Epithelial cell of proximal tubule (primary cell): ENCODE measurements around the gene DCHS2. TPM values are rescaled to one million over a fixed set of nuclear protein-coding genes. Genes with fewer than 3 reads are reported as not detected.

ENCODE experiments used
- DNase-seq: peaks from one replicate; pipeline ENCODE4 v3.0.0-alpha.2; 2011; ENCODE audit warnings: low read depth
- H3K4me3 ChIP-seq: 2 replicates; pipeline ENCODE4 v1.5.1; 2011; ENCODE audit warnings: low read depth, mild to moderate bottlenecking, low read length
- total RNA-seq: library from RNA; depleted of rRNA; stranded (reverse); fragments of >200 nt; gene quantifications from 2 replicates; pipeline ENCODE4 v1.2.3, GENCODE V29; 2015
- TF ChIP-seq, protein P1 (sequence below): conservative IDR thresholded peaks from 2 replicates; pipeline ENCODE4 v1.5.1; 2012; ENCODE audit warnings: low read depth, mild to moderate bottlenecking, low read length

DCHS2 gene
- total RNA-seq, 1 donor from 2014 or later, result 0.12 TPM

DNA sequence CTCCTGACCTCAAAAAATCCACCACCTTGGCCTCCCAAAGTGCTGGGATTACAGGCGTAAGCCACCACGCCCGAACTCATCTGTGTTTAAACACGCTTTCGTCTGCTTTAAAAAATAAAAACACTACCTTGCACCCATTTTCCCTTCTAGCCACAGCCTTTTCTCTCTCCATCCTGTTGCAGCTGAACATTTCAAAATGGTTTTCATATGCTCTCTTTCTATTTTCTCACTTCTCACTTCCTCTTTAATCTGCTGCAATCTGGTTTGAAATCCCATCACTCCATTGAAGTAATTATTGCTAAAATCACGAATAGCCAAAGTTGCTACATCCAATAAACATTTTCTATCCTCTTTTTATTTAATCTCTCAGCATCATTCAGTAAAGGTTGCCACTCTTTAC lies 70.0 kb downstream of the DCHS2 start:
- H3K4me3 ChIP-seq, result no peak overlapping the region
- no peak for DNase-seq
- TF ChIP-seq, protein P1, sequence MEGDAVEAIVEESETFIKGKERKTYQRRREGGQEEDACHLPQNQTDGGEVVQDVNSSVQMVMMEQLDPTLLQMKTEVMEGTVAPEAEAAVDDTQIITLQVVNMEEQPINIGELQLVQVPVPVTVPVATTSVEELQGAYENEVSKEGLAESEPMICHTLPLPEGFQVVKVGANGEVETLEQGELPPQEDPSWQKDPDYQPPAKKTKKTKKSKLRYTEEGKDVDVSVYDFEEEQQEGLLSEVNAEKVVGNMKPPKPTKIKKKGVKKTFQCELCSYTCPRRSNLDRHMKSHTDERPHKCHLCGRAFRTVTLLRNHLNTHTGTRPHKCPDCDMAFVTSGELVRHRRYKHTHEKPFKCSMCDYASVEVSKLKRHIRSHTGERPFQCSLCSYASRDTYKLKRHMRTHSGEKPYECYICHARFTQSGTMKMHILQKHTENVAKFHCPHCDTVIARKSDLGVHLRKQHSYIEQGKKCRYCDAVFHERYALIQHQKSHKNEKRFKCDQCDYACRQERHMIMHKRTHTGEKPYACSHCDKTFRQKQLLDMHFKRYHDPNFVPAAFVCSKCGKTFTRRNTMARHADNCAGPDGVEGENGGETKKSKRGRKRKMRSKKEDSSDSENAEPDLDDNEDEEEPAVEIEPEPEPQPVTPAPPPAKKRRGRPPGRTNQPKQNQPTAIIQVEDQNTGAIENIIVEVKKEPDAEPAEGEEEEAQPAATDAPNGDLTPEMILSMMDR, result no peak

DNA sequence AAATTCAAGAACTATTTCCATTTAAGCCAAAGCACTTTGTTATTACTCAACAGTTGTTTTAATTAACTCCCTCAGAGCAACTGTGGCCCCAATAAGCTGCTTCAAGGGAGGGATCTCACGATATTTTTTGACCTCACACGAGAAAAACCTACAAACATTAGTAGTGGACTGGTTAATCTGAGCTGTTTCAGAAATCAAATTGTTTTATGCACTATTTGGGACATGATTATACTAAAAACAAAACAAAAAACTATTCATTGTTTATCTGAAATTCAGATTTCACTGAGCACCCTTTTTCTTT lies 74.3 kb downstream of the DCHS2 start:
- peak overlapping the region; percentile 66 for H3K4me3 ChIP-seq
- TF ChIP-seq, protein P1, result no peak
- DNase-seq, result no peak

DNA sequence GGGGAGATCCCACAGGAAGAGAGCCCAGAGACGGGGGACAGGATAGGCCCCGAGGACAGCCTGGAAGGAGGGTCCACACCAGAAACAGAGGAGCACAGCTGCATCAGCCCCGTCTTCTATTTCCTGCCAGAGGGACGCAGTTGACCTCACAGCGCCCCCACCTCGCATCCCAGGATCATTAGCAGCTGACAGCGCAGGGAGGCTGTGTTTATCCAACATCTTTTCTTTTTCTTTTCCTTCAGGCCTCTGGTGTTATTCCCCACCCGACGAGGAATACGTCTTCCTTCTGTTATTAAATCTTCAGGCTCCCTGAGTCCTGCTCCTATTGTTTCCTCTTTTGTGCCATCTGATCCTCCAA lies 75.4 kb downstream of the DCHS2 start:
- TF ChIP-seq, protein P1, result peak; percentile 33
- peak overlapping the region; percentile 66 for H3K4me3 ChIP-seq
- DNase-seq, result no peak

DNA sequence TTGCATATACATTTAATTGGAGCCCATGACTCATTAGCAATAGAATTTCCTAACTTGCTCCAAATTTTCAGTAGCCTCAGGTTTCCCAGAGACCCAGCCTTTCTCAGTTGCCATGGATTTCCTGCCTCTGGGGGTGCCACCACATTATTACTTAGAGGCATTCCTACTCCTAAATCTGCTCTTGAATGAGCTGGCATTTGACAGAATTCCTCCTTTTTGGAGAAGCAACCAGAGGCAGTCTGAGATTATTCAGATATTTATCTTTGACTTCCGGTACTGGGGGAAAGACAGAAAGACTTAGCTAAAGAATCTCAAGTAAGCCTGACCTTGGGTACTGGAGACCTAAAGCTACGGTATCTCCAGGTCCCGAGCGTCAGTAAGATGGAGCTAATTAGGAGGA lies 76.3 kb downstream of the DCHS2 start:
- DNase-seq, result no peak
- TF ChIP-seq, protein P1, result no peak
- no peak overlapping the region for H3K4me3 ChIP-seq

DNA sequence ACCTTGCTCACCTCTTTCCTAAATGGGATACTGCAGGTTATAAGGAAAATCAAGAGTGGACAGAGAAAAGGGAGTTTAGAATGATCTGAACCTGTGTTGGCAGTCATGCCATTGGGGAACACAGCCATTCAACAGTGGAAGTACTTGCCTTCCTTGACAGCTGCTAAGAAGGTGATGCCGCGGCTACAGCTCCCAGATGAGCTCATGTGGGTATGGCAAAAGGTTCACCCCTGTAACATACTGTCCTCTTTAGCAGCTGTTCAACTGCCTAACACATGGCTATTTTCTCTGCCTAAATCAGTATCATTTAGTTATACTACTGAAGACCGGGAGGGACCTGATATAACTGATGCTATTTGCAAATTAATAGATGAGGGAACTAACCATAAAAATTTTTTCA lies 76.8 kb downstream of the DCHS2 start:
- TF ChIP-seq, protein P1, result no peak
- H3K4me3 ChIP-seq, result no peak overlapping the region
- DNase-seq, result no peak

DNA sequence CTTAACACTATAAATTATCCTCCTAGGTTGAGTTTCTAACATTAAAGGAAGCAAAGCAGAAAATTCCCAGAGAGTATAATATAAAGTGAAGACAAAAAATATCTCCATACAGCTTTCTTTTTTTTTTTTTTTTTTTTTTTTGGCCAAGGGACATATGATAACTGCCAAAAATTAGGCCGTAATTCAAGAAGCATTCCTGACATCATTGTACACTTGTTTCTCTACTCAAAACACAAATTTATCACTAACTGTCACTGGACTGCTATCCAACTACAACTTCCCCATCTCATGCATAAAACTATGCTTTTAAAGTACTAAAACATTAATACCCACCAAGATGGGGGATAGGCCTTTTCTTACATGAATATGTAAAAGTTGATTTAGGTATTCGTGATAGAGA lies 77.2 kb downstream of the DCHS2 start:
- no peak overlapping the region for H3K4me3 ChIP-seq
- TF ChIP-seq, protein P1, result no peak
- DNase-seq, result no peak

DNA sequence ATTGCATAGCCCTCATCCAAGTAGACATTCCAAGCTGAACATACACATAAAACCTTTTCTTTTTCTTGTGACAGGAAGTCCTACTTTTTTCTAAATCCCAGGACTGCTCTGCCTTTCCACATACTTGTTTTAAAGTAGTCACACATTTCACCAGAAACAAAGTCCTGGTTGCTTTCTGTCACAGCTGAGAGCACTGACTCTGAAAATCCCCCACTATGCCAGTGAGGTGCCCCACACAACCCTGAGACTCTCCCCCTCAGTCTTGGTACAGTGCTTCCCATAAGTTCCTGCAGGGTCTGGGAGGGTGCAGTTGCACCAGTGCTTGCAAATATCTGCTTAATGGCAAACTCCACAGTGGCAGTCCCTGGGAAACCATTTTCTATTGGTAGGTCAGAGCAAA lies 84.2 kb downstream of the DCHS2 start:
- TF ChIP-seq, protein P1, result no peak
- no peak for DNase-seq
- no peak overlapping the region for H3K4me3 ChIP-seq
